ENCODE results near the gene PREX1.

- TF ChIP-seq EZH2 (IDR thresholded peaks at IDR 0.05; ENCODE audit: low read depth, unreplicated experiment) (no peak), CTCF (conservative IDR thresholded peaks at IDR 0.05; ENCODE audit: low read depth in 2 of 2) (no peak)
Measured at GRCh38 chr20:48584391-48585060, 243.3 kb downstream of the PREX1 start.
